Nucleus accumbens (tissue), 56 donors: ENCODE data around the gene VDAC2.
A peak's percentile ranks its signal among the peaks of the same experiment; 100 is the strongest.
"Not testable (repeated sequence)": the region's sequence is repeated elsewhere in the genome, so short reads cannot be mapped to it uniquely, and the experiment has no call there.

ENCODE experiments used
- DNase-seq, 56 donors: peaks; one replicate each; lab custom pipeline; 2025; lab: John Stamatoyannopoulos, UW

Gene VDAC2

DNA sequence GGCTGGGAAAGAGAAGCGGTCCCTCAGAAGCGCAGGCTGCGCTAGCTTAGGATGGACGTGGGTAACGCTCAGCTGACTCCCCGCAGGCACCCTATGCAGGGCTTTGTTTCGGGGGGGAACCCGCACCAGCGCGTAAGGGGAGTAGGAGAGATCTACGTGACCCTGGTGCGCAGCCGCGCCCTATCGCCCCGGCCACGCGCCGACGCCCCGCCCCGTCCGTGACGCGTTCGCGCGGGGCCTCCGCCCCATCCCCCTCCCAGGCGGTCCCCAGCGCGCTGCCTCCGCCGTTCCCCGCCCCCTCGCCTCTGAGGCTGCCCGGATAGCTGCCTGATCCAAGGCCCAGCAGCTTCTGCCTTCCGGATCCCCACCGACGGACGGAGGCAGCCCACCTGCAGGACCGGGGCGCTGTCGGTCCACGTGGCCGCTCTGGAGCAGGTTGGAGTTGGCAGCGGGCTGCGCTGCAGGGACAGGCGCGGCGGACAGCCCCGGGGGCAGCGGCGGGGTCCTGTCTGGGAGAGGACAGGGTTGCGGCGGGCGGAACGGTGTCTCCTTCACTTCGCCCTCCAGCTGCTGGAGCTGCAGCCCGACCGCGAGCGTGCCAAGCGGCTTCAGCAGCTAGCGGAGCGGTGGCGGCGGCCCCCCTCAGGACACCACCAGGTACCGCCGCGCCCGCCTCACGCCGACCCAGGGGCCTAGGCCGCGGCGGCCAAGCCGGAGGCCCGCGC, at the start of gene VDAC2:
VDAC2 (plus strand) TSS at position 515 of the 725 bp plus-strand sequence. CDS start 363 bp downstream, outside the sequence.
- peak; percentile 44 to 99 (median 92) for DNase-seq

DNA sequence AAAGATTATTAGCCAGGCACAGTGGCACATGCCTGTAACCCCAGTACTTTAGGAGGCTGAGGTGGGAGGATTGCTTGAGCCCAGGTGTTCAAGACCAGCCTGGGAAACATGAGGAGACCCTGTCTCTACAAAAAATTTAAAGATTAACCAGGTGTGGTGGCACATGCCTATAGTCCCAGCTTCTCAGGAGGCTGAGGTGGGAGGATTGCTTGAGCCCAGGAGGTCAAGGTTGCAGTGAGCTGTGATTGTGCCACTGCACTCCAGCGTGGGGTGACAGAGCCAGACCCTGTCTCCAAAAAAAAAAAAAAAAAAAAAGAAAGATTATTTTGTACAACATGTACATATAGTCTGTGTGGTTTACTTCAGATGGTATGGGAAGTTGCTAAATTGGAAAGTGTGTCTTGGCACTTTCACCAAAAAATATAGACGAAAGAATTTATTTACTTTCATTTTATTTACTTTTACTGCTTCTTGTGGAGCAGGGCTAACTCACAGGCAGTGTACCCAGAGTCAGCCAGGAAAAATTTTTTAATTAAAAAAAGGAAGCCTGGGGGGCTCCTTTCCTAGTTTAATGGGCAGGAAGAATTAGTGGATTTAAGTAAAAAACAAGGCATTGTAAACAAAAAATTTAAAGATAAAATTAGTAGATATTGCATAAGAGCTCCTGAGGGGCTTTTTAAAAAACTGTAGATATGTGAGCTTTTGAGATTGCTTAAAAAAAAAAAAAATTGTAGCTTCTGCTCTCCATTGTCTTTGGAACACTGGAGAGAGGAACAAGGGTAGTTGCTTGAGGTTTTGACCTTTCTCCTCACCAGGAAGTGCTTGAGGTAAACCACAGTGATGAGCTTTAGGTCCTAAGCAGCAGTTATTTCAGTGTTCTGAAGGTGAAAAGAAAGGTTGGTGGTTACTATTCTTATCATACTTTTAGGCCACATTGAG, 44.6 kb upstream of the VDAC2 start:
- no peak for DNase-seq

- DNase-seq: no peak
Observed at GRCh38 chr10:75166623-75166972, 44.0 kb upstream of the VDAC2 start.

DNA sequence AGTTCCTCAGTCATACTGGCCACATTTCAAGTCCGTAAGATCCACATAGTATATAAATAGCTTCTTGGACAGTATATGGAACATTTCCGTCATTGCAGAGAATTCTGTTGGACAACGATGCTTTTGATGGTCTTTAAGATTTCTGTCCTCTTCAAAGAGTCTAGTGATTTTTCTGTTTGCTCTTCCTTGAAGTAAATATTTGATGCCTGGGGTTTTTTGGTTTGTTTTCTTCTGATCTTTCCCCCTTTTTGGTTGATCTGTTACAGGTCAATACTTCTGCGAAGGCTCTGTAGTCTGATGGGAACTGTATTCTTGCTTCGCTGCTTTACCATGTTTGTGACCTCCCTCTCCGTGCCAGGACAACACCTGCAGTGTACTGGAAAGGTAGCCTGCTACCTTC, 42.3 kb upstream of the VDAC2 start:
- DNase-seq: no peak

DNA sequence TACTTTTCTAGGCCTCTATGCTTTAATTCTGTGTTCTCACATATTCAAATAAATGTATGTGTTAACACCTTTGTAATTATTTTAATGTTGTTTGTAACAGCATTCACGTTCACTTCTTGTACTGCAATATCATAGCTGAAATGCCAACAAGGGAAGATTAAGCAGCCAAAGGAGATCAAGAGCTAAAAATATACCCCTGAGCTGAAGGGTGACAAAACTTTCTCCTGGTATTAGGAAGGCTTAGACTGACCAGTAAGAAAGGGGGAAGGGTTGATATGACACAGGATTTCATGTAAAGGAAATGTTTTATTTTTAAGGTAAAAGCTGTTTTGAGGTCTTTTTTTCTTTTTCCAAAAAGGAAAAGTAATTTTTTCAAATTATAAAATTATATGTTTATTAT, 40.4 kb upstream of the VDAC2 start:
- DNase-seq: no peak

DNA sequence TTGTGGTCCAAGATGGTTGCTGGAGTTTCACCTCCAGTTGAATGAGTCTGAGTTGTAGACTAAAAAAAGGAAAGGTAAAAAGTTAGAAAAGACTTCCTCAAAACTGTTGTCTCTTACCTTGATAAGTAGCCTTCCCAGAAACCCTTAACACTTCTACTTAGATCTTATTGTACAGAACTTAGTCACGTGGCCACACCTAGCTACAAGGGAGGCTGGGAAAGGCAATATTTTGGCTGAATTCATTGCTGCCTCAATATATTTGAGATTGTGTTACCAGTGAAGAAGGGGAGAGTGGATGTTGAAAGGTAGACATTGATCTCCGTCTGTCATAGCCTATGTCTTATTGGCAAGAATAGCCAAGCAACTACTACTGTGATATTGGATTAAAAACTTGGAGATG, 35.5 kb upstream of the VDAC2 start:
- DNase-seq: no peak

GRCh38 chr10:75176046-75176445, 34.5 kb upstream of the VDAC2 start:
- no peak for DNase-seq

DNA sequence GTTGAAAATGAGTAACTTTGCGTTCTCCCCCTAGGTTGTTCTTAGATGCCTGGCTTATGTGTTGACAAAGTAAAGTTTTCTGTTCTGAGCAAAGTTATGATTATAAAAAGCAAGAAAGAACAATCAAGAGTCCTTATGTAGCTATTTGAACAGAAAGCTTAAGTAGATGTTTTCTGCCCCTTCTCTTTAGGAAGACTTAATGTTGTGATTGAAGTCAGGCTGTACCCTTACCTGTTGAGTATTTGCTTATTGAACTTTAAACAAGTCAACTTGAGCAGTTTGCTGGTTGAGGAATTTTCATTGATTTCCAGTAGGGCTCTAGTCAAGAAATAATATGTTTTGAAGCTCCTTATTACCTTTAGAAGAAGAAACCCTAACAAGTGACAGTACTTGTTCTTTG, 33.9 kb upstream of the VDAC2 start:
- no peak for DNase-seq

DNA sequence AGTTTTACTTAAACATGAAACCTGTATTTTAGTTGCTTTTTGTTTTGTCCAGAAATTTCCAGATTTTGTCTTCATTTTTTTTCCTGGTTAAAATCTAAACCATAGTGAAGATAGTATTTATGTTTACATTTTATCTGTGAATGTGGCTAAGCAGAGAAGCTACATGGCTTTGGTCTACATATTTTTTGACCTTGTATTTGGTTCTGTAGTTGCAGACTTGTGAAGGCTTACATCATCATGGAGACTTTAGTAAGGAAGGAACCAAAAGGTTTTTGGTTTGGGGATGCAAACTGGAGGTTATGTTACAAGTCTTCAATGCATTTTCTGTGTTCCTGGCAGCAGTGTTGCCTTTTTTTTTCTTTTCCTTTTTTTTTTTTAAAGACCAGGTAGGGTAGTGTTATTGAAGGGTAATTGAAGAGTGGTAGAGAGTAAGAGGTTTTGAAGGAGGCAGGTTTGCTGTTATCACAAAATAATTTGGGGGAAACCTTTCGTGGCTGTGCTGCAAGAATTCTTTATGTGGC, 30.9 kb upstream of the VDAC2 start:
- no peak for DNase-seq

- no peak for DNase-seq
Observed at GRCh38 chr10:75180592-75180991, 30.0 kb upstream of the VDAC2 start.

DNA sequence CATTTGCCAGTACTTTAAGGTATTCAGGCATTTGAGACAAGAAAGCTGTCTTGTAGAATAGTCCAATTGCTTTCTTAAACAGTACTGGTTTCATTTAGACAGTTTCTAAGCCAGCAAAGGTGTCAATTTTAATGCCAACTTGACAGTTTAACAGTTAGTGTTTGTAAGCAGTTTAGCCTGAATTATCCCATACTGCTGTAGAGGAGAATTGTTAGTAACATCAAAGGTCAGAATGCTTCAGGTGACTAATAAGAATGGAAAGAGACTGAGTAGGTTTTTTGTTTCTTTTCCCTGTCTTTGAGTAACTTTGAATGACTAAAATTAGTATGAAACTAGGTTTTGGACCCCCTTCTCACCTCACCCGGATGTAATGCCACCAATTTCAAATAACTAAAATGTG, 29.5 kb upstream of the VDAC2 start:
- no peak for DNase-seq

GRCh38 chr10:75186310-75186709, 24.3 kb upstream of the VDAC2 start:
- no peak for DNase-seq

DNA sequence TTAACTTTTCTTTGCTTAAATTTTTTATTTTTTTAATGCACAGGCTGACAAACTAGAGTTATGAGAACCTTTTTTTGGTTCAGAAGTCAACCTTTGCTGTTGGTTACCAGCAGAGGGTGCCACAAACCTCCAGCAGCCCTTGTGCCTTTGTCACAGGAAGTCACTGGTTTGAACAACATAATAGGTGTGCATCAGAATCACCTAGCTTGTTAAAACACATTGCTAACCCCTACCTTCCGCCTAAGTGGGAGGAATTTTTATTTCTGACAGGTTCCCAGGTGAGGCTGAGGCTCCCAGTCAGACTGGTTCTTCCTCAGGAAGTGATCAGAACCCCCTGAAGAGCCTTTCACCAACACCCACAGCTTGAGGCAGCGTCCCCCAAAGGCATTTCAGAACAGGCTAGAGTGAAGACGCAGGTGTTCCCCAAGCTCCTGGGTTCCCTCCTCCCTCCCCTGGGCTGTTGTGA, 22.6 kb upstream of the VDAC2 start:
- peak in 18 of 56 donors; percentile 1 to 33 (median 8) for DNase-seq

DNA sequence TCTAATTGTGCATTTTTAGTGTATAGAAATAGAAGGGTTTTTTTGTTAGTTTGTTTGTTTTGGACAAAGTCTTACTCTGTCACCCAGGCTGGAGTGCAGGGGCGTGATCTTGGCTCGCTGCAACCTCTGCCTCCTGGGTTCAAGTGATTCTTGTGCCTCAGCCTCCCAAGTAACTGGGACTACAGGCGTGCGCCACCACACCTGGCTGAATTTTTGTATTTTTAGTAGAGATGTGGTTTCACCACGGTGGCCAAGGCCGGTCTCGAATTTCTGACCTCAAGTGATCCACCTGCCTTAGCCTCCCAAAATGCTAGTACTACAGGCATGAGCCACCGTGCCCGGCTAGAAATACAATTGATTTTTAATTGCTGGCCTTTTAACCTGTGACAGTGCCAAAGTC, 22.1 kb upstream of the VDAC2 start:
- not testable (repeated sequence) for DNase-seq

DNA sequence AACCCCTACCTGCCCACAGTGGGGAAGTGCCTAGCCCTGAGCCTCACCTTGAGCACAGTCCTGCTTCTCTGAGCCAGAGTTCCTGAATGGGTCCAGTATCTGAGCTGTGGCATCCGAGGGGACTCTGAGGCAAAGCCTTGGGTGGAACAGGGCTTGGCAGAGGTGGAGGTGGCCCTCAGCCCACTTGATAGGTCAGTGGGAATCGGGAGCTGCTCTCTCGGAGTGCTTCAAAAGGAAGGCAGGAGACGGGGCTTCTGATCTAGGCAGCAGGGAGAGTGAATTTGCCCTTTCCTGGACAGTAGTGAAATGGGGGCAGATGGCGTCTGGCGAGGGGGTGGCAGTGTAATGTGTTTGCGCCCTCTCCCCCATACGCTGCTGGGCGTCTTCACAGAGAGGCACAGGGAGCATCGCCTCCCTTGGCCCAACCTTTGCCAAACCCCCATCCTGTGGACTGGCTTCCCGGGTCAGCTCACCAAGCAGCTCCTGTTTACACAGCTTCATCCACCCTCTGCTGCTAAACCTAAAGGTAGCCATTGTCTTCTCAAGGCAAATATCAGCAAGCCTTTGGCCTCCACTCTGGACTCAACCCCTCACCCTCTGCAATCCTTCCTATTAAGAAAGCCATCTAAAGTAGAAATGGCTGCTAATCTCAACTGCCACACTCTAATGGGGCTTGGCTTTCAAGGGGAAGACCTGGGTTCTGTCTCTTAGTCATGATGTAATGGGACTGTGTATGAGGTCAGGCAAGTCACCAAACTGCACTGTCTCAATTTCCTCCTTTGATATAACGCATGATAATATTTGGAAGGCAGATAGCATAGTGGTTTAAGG, 21.1 kb upstream of the VDAC2 start:
- no peak for DNase-seq

DNA sequence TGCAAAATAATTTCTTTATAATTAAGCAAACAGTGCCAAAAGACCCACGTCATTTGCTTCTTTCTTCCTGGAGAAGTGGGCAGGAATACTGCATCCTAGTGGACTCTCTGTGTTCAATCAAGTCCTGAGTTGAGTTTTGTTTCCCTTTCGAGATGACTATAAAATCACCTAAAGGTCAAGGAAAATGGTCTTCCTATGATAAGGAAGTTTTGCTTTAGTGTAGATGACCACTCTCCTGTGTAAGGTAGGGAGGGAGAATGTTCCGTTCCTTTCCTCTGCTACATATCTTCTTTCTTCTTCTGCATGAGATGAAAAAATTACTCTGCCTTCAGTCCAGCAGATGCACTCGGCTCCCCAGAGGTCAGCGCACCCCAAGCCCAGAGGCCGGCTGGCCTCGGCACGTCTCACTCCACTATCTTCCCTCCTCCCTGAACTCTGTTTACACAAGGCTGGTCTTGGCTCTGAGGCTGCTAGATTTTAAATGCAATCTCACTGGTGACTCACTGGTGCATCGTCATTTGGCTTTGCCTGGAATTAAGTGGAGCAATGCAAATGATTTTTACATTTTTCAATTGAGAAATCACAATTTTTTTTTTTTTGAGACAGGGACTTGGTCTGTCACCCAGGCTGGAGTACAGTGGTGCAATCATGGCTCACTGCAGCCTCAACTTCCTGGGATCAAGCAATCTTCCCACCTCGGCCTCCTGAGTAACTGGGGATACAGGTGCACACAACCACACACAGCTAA, 18.6 kb upstream of the VDAC2 start:
- no peak for DNase-seq

DNA sequence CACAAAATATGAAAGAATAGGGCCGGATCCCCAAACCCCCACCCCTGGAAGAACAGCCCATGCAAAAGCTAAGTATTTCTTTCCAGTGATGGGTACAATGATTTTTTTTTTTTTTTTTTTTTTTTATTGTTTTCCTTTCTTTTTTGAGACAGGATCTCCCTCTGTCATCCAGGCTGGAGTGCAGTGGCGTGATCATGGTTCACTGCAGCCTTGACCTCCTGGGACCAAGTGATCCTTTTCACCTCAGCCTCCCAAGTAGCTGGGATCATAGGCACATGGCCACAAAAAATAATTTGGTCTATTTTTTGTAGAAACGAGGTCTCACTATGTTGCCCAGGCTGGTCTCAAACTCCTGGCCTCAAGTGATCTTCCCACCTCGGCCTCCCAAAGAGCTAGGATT, 16.0 kb upstream of the VDAC2 start:
- not testable (repeated sequence) for DNase-seq

GRCh38 chr10:75195035-75195763, 15.4 kb upstream of the VDAC2 start:
- DNase-seq: no peak

DNA sequence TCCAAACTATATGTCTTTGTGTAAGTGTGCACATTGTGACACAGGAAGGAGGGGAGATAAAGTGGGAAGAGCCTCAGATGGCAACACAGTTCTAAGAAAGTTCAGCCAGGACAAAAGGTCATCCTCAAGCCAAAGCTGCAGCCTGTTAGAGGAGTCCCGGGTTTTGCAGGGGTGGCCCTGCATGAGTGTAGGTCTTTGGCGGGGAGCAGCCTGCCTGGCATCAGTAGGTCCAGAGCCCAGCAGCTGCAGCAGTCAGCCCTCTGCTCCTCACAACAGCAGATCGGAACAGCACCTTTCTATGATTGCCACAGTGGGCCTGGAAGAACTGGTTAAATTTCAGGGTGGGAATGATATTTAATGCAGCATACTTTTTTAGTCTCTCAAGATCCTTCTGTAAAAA, 13.5 kb upstream of the VDAC2 start:
- DNase-seq: no peak
